IPS-20b (cell line): ENCODE measurements around the gene CHRM5.
"Not testable (repeated sequence)": the region's sequence is repeated elsewhere in the genome, so short reads cannot be mapped to it uniquely, and the experiment has no call there.

Experiments used
- H3K27ac ChIP-seq: one replicate; pipeline ENCODE4 v1.5.1; 2013; ENCODE audit warnings: low read length
- H3K27me3 ChIP-seq: 2 replicates; pipeline ENCODE4 v1.6.1; 2013; ENCODE audit warnings: mild to moderate bottlenecking, low read length, inconsistent platforms; ENCODE audit not compliant: insufficient read depth
- H3K36me3 ChIP-seq: 2 replicates; pipeline ENCODE4 v1.6.1; 2013; ENCODE audit warnings: low read depth, mild to moderate bottlenecking, inconsistent platforms, low read length, moderate library complexity; ENCODE audit not compliant: insufficient read depth
- H3K4me1 ChIP-seq: 2 replicates; pipeline ENCODE4 v1.6.1; 2013; ENCODE audit warnings: mild to moderate bottlenecking, control low read depth, inconsistent platforms, low read length, moderate library complexity; ENCODE audit not compliant: insufficient read depth
- H3K4me3 ChIP-seq: 2 replicates; pipeline ENCODE4 v1.5.1; 2013; ENCODE audit warnings: mild to moderate bottlenecking, low read length, inconsistent platforms
- H3K9ac ChIP-seq: 2 replicates; pipeline ENCODE4 v1.6.1; 2013; ENCODE audit warnings: low read depth, mild to moderate bottlenecking, inconsistent platforms, low read length, moderate library complexity
- H3K9me3 ChIP-seq: 2 replicates; pipeline ENCODE4 v1.6.1; 2013; ENCODE audit warnings: mild to moderate bottlenecking, low read depth, low read length, inconsistent platforms; ENCODE audit not compliant: insufficient read depth

The CHRM5 gene

DNA sequence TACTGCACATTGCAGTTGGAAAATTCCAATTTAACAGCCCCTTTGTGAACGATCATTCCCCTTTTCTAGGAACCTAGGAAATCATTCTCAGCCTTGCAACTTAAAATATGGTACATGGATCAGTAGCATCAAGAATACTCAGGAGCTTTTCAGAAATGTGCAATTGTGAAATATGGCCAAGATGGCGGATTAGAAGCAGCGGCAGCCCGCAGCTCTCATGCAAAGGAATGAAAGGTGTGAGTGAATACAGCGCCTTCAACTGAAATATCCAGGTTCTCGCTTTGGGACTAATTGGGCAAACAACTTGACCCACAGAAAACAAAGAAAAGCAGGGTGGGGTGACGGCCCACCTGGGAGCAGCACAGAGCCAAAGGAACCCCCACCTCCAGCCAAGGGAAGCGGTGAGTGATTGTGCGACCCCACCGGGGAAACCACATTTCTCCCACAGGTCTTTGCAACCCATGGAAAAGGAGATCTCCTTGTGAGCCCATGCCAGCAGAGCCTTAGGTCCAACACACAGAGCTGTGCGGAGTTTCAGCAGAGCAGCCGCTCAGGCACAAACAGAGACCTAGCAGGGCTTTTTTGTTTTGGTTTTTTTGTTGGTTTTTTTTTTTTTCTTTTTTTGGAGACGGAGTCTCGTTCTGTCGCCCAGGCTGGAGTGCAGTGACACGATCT, 78.3 kb downstream of the CHRM5 start:
- Histone ChIP-seq H3K36me3 (no peaks in the 10 kb centered on the region), H3K9me3 (no peaks in the 10 kb centered on the region; the same call in 1 of the 2 replicates), H3K27me3 (peaks cover 5% of the 10 kb centered on the region; the same call in 1 of the 2 replicates), H3K9ac (no peak overlapping the region), H3K4me1 (no peaks in the 10 kb centered on the region), H3K4me3 (no peak overlapping the region), H3K27ac (no peak overlapping the region)

DNA sequence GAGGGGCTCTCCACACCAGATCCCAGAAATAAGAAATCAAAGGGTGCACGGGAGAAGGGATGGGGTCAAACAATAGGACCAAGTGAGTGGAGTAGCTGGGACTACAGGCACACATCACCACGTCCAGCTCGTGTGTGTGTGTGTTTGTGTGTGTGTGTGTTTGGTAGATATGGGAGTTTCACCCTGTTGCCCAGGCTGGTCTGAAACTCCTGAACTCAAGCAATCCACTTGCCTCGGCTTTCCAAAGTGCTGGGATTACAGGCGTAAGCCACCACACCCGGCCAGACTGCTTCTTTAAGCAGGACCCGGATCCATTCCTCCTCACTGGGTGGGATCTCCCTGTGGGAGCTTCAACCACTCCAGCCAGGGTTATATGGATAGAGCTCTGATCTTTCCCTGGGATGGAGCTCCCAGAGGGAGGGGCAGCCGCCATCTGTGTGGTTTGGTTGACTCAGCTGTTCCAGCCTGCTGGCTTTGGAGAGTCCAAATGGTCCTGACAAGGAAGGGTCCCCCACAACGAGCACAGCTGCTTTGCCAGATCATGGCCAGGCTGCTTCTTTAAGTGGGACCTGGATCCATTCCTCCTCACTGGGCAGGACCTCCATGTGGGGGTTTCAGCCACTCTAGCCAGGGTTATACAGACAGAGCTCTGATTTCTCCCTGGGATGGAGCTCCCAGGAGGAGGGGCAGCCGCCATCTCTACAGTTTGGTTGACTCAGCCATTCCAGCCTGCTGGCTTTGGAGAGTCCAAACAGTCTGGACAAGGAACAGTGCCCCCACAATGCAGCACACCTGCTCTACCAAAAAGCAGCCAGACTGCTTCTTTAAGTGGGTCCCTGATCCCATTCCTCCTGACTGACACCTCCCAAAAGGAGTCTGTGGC, 79.8 kb downstream of the CHRM5 start:
- Histone ChIP-seq H3K27ac (no peak overlapping the region), H3K4me1 (no peaks in the 10 kb centered on the region), H3K36me3 (no peaks in the 10 kb centered on the region), H3K9me3 (no peaks in the 10 kb centered on the region; the same call in 1 of the 2 replicates), H3K27me3 (no peaks in the 10 kb centered on the region), H3K4me3 (no peak overlapping the region), H3K9ac (no peak overlapping the region)

DNA sequence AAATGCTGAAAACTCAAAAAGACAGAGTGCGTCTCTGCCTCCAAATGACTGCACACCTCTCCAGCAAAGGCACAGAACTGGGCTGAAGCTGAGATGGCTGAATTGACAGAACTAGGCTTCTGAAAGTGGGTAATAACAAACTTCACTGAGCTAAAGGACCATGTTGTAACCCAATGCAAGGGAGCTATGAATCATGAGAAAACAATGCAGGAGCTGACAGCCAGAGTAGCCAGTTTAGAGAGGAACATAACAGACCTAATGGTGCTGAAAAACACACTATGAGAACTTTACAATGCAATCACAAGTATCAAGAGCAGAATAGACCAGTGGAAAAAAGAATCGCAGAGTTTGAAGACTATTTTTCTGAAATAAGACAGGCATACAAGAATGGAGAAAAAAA, 80.8 kb downstream of the CHRM5 start:
- no peaks in the 10 kb centered on the region for H3K36me3 ChIP-seq
- H3K27me3 ChIP-seq = no peaks in the 10 kb centered on the region
- H3K4me1 ChIP-seq = no peaks in the 10 kb centered on the region
- H3K9me3 ChIP-seq = no peaks in the 10 kb centered on the region; the same call in 1 of the 2 replicates
- no peak overlapping the region for H3K4me3 ChIP-seq
- no peak overlapping the region for H3K27ac ChIP-seq
- H3K9ac ChIP-seq = no peak overlapping the region

DNA sequence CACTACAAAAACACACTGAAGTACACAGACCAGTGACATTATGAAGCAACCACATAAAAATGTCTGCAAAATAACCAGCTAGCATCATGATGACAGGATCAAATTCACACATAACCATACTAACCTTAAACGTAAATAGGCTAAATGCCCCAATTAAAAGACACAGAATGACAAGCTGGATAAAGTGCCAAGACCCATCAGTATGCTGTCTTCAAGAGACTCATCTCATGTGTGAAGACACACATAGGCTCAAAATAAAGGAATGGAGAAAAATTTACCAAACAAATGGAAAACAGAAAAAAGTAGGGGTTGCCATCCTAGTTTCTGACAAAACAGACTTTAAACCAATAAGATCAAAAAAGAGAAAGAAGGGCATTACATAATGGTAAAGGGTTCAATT, 82.1 kb downstream of the CHRM5 start:
- not testable (repeated sequence) for H3K27me3 ChIP-seq, H3K27ac ChIP-seq, H3K4me1 ChIP-seq, H3K4me3 ChIP-seq, H3K9me3 ChIP-seq, H3K9ac ChIP-seq, H3K36me3 ChIP-seq

DNA sequence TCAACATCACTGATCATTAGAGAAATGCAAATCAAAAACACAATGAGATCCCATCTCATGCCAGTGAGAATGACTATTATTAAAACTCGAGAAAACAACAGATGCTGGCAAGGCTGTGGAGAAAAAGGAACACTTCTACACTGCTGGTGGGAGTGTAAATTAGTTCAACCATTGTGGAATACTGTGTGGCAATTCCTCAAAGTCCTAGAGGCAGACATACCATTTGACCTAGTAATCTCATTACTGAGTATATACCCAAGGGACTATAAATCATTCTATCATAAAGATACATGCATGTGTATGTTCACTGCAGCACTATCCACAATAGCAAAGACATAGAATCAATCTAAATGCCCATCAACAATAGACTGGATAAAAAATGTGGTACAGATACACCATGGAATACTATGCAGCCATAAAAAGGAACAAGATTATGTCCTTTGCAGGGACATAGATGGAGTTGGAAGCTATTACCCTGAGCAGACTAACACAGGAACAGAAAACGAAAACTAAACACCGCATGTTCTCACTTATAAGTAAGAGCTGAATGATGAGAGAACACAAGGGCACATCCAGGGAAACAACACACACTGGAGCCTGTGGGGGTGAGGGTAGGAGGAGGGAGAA, 85.9 kb downstream of the CHRM5 start:
- no peak overlapping the region for H3K27ac ChIP-seq
- H3K36me3 ChIP-seq = no peaks in the 10 kb centered on the region
- H3K9ac ChIP-seq = no peak overlapping the region
- H3K4me1 ChIP-seq = no peaks in the 10 kb centered on the region
- no peak overlapping the region for H3K4me3 ChIP-seq
- H3K27me3 ChIP-seq = no peaks in the 10 kb centered on the region
- H3K9me3 ChIP-seq = no peaks in the 10 kb centered on the region; the same call in 1 of the 2 replicates

DNA sequence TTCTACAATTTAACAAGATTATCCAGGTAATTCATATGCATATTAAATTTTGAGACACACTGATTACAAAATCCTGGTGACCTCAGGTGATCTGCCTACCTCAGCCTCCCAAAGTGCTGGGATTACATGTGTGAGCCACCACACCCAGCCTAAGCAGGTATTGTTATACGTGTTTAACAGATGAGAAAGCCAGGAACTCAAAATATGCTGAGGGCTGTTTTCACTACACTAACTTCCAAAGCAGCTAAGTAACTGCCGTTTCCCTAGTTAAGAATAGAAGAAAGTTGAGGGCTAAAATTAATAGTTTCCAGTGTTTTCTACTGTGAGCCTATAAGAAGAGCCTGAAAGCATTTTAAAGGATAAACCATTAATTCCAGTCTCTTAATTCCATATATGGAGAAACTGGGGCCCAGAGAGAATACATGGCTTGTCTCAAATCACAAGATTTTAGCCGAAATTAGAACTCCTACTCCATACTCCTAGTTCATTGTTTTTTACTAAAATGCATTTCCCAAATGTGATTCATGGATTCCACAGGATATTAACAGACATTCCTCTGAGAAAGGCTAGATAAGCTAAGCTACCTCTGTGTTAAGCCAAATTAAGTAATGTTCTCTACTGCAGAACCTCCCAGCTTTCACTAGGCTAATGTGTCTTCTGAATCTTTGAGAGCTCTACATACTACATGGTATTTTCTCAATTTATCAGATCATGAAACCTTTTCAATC, 87.7 kb downstream of the CHRM5 start:
- Histone ChIP-seq H3K9ac (no peak overlapping the region), H3K27ac (no peak overlapping the region)

DNA sequence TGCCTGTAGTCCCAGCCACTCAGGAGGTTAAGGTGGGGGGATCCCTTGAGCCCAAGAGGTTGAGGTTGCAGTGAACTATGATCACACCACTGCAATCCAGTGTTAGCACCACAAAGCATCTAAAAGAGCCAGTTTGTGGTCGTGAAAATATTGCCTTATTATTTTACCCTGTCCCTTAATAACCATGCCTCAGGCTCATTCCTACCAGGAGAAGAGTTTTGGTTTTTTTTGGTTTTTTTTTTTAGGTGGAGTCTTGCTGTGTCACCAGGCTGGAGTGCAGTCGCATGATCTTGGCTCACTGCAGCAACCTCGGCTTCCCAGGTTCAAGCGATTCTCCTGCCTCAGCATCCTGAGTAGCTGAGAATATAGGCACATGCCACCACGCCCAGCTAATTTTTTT, 88.6 kb downstream of the CHRM5 start:
- H3K9ac ChIP-seq = no peak overlapping the region
- H3K36me3 ChIP-seq = no peaks in the 10 kb centered on the region
- H3K27me3 ChIP-seq = no peaks in the 10 kb centered on the region
- H3K4me3 ChIP-seq = no peak overlapping the region
- no peaks in the 10 kb centered on the region for H3K9me3 ChIP-seq
- H3K4me1 ChIP-seq = no peaks in the 10 kb centered on the region
- no peak overlapping the region for H3K27ac ChIP-seq

More for the DNA sequence above, 87.7 kb downstream of the CHRM5 start:
- Histone ChIP-seq H3K9me3 (no peaks in the 10 kb centered on the region; the same call in 1 of the 2 replicates), H3K36me3 (no peaks in the 10 kb centered on the region), H3K4me3 (no peak overlapping the region), H3K4me1 (no peaks in the 10 kb centered on the region), H3K27me3 (no peaks in the 10 kb centered on the region)

DNA sequence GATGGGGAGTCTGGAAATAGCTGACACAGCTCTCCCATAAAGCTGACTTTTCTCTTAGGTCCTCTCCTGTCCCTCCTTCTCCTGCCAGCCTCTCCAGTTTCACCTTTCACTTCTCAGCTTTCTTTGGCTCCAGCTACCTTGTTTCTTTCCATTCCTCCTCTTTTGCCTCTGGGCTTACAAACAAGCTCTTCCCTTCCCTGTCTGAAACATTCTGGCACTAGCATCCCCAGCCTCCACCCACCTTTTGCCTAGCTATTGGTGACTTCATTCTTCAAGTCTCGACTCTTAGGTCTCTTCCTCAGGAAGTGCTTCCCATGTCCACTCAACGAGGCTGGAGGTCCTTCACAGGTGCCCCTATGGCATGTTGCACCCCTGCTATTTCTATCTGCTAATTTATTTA, 91.2 kb downstream of the CHRM5 start:
- no peak overlapping the region for H3K4me3 ChIP-seq
- H3K27ac ChIP-seq = no peak overlapping the region
- no peaks in the 10 kb centered on the region for H3K36me3 ChIP-seq
- H3K9ac ChIP-seq = no peak overlapping the region
- no peaks in the 10 kb centered on the region for H3K4me1 ChIP-seq
- H3K9me3 ChIP-seq = no peaks in the 10 kb centered on the region
- no peaks in the 10 kb centered on the region for H3K27me3 ChIP-seq

DNA sequence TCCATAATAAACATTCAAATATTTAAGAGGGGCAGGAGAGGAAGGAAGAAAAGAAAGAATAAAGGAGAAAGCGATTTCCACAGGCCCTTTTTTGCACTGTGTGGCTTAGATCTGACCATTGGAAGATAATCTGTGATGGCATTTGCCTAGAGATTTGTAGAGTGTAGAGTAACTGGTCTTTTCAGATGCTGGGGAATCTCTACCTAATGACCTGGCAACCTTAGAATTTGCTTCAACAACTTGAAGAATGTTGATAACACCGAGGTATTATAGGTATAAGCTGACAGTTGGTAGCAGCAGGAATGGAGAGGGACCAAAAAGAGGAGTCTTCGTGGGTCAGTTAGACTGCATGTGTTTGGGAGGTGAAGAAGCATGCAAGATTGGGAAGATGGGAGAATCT, 91.6 kb downstream of the CHRM5 start:
- H3K27me3 ChIP-seq = no peaks in the 10 kb centered on the region
- no peak overlapping the region for H3K4me3 ChIP-seq

DNA sequence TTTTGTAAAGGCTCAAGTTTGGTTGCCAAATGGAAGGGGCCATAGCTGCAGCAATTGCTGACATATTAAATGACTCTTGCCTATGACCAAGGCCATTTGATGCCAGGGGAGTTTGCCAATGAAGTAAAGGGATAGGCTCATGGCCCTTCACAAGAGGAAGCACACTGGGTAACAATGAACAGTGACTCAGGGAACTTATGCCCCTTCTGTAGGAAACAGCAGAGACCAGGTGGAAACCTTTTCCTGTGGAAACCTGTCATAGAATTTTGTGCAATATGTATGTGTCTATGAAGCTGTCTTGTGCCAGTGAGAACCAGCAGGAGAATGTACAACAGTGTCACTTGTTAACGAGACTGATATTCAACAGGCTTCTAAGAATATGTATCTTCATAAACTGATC, 96.1 kb downstream of the CHRM5 start:
- H3K36me3 ChIP-seq = no peaks in the 10 kb centered on the region

More for the DNA sequence above, 91.6 kb downstream of the CHRM5 start:
- no peaks in the 10 kb centered on the region for H3K4me1 ChIP-seq
- H3K27ac ChIP-seq = no peak overlapping the region
- no peak overlapping the region for H3K9ac ChIP-seq
- no peaks in the 10 kb centered on the region for H3K36me3 ChIP-seq
- H3K9me3 ChIP-seq = no peaks in the 10 kb centered on the region

DNA sequence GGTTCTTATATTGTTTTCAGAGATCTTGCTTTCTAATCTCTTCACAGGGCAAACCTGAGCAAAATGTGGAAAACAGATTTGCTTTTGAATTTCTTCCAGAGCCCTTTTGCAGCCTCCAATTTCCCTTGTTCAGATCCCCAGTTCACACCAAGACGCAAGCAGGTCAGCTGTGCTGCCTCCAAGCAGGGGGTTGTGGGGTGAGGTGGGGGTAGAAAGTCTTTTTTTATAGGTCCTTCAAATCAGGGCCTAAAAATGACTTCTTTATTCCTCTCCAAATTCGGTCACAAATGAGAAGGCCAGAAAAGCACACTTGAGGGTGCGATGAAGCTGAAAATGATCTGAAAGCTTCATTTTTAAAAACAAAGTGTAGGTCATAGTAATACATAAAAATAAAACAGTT, 97.0 kb downstream of the CHRM5 start:
- Histone ChIP-seq H3K9me3 (no peaks in the 10 kb centered on the region), H3K4me3 (no peak overlapping the region), H3K4me1 (no peaks in the 10 kb centered on the region), H3K27me3 (no peaks in the 10 kb centered on the region), H3K27ac (no peak overlapping the region), H3K9ac (no peak overlapping the region), H3K36me3 (no peaks in the 10 kb centered on the region)

More for the DNA sequence above, 96.1 kb downstream of the CHRM5 start:
- no peaks in the 10 kb centered on the region for H3K4me1 ChIP-seq
- no peak overlapping the region for H3K4me3 ChIP-seq
- no peak overlapping the region for H3K27ac ChIP-seq
- no peaks in the 10 kb centered on the region for H3K27me3 ChIP-seq
- no peaks in the 10 kb centered on the region for H3K9me3 ChIP-seq
- H3K9ac ChIP-seq = no peak overlapping the region
